ENCODE measurements around the gene GRIK4. TPM values are rescaled to one million over a fixed set of nuclear protein-coding genes. Genes with fewer than 3 reads are reported as not detected.
A peak's percentile ranks its signal among the peaks of the same experiment; 100 is the strongest.

GRIK4 gene
- total and polyA plus RNA-seq, 2 donors from 2014 or later: 0.25 TPM; not detected in 1

DNA sequence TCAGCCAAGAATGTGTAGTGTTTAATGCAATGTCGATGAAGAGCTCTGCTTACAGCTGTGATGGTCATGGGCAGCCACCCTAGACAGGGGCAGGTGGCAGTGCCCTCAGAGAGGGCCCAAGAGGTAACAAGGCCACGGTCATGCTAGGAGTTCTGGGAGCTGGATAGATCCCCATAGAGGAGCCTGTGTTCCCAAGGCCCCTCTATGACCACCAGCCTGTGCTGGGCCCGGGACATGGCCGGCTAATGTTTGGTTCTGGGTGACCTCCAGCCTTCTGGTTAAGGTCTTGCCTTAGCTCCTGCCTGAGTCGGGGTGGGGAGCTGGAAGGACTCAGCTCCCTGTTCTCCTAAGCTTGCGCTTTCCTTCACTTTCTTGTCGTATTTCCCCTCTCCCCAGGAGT lies 65.1 kb downstream of the GRIK4 start:
- Histone ChIP-seq H3K9ac (ENCODE audit: low read length in 3 of 3) (no peak overlapping the region), H3K4me3 (ENCODE audit: low read length in 3 of 3) (no peak overlapping the region), H3K4me1 (ENCODE audit: control insufficient read depth in 2 of 3, insufficient read depth in 2 of 3, low read depth in 1 of 3, low read length in 3 of 3) (no peaks in the 10 kb centered on the region), H3K9me3 (ENCODE audit: control insufficient read depth in 2 of 3, insufficient read depth in 1 of 3, low read length in 3 of 3) (no peaks in the 10 kb centered on the region), H3K36me3 (ENCODE audit: control insufficient read depth in 2 of 3, insufficient read depth in 3 of 3, low read length in 3 of 3) (no peaks in the 10 kb centered on the region), H3K27ac (ENCODE audit: low read depth in 2 of 2, low read length in 2 of 2) (no peak overlapping the region), H3K27me3 (ENCODE audit: control insufficient read depth, insufficient read depth, low read length) (no peaks in the 10 kb centered on the region)
- intact Hi-C loops (cut with DNase I): no loop called here
- TF ChIP-seq, protein P1, sequence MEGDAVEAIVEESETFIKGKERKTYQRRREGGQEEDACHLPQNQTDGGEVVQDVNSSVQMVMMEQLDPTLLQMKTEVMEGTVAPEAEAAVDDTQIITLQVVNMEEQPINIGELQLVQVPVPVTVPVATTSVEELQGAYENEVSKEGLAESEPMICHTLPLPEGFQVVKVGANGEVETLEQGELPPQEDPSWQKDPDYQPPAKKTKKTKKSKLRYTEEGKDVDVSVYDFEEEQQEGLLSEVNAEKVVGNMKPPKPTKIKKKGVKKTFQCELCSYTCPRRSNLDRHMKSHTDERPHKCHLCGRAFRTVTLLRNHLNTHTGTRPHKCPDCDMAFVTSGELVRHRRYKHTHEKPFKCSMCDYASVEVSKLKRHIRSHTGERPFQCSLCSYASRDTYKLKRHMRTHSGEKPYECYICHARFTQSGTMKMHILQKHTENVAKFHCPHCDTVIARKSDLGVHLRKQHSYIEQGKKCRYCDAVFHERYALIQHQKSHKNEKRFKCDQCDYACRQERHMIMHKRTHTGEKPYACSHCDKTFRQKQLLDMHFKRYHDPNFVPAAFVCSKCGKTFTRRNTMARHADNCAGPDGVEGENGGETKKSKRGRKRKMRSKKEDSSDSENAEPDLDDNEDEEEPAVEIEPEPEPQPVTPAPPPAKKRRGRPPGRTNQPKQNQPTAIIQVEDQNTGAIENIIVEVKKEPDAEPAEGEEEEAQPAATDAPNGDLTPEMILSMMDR (IDR thresholded peaks at IDR 0.05; ENCODE audit: borderline replicate concordance, extremely low read depth, insufficient read depth): no peak
- DNase-seq: peak in 1 of 5 donors; percentile 26
- no peak for FAIRE-seq

DNA sequence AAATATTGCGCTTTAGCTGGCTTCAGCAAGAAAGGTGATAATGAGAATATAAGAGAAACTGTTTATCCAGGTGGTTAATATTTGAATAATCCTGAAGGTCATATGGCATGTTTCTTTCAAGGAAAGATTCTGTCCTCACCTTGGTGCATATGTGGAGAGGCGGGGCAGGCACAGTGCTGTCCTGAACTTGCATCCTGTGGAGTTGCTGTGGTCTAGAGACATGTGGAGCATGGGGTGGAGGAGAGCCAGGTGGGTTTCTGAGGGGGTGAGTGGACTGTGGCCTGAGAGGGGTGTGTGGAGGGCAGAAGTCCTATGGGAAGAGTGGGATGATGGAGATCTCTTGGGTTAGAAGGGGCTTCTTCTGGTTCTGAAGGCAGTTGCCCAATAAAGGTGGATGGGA lies 65.5 kb downstream of the GRIK4 start:
- FAIRE-seq (no peak), DNase-seq (peak in 1 of 5 donors; percentile 26)
- Histone ChIP-seq H3K27me3 (ENCODE audit: control insufficient read depth, insufficient read depth, low read length) (no peaks in the 10 kb centered on the region), H3K36me3 (ENCODE audit: control insufficient read depth in 2 of 3, insufficient read depth in 3 of 3, low read length in 3 of 3) (no peaks in the 10 kb centered on the region), H3K9ac (ENCODE audit: low read length in 3 of 3) (no peak overlapping the region), H3K9me3 (ENCODE audit: control insufficient read depth in 2 of 3, insufficient read depth in 1 of 3, low read length in 3 of 3) (no peaks in the 10 kb centered on the region), H3K4me3 (ENCODE audit: low read length in 3 of 3) (no peak overlapping the region), H3K4me1 (ENCODE audit: control insufficient read depth in 2 of 3, insufficient read depth in 2 of 3, low read depth in 1 of 3, low read length in 3 of 3) (no peaks in the 10 kb centered on the region), H3K27ac (ENCODE audit: low read depth in 2 of 2, low read length in 2 of 2) (no peak overlapping the region)
- TF ChIP-seq, protein P1 (IDR thresholded peaks at IDR 0.05; ENCODE audit: borderline replicate concordance, extremely low read depth, insufficient read depth): no peak
- intact Hi-C loops (cut with DNase I): no loop called here

DNA sequence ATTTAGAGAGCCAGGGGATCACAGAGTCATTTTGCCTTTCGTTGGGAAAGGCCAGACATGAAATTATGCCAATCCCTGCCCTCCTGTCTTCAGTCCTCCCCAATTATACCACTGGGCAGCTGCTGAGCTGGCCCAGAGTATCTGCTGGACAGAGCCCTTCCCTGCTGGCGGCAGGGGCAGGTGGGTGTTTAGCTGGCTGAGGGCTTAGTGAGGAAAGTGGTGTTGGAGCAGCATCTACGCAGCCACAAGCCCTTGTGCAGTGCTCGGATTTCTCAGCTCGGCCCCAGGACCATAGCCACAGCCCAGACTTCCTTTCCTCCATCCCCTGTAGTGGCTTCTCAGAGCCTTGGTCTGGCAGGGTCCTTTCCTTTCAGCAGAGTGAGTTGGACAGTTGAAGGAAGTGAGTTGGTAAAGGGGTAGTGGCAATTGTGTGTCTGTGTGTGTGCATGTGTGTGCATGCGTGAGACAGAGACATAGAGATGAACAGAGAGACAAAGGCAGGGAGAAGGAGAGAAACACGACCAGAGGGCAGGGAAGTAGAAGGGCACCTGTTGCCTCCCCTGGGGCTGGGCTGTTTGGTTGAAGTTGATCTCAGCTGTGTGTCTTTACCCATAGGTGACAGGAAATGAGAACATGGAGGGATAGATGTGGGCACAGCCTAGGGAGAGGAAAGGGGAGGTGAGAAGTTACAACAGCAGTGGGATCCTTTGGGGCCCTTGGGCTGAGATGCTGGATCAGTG lies 66.2 kb downstream of the GRIK4 start:
- DNase-seq: peak in 1 of 5 donors; percentile 15
- no peak for FAIRE-seq
- Histone ChIP-seq H3K9ac (ENCODE audit: low read length in 3 of 3) (no peak overlapping the region), H3K4me3 (ENCODE audit: low read length in 3 of 3) (no peak overlapping the region), H3K36me3 (ENCODE audit: control insufficient read depth in 2 of 3, insufficient read depth in 3 of 3, low read length in 3 of 3) (no peaks in the 10 kb centered on the region), H3K27me3 (ENCODE audit: control insufficient read depth, insufficient read depth, low read length) (no peaks in the 10 kb centered on the region), H3K4me1 (ENCODE audit: control insufficient read depth in 2 of 3, insufficient read depth in 2 of 3, low read depth in 1 of 3, low read length in 3 of 3) (no peaks in the 10 kb centered on the region), H3K9me3 (ENCODE audit: control insufficient read depth in 2 of 3, insufficient read depth in 1 of 3, low read length in 3 of 3) (peaks cover 0 to 3% (median 0%) of the 10 kb centered on the region in 3 donors), H3K27ac (ENCODE audit: low read depth in 2 of 2, low read length in 2 of 2) (no peak overlapping the region)
- TF ChIP-seq, protein P1 (IDR thresholded peaks at IDR 0.05; ENCODE audit: borderline replicate concordance, extremely low read depth, insufficient read depth): no peak
- intact Hi-C loops (cut with DNase I): no loop called here

Measured in kidney (tissue), 14 donors.